HepG2 (cell line): ENCODE measurements around the gene ATP4A. TPM values are rescaled to one million over a fixed set of nuclear protein-coding genes. Genes with fewer than 3 reads are reported as not detected.

Source experiments
- DRAP1 ChIP-seq: IDR thresholded peaks from 2 replicates; pipeline ENCODE4 v1.6.1; 2016; ENCODE audit warnings: missing genetic modification reagents, missing compliant biosample characterization
- FOXA1 ChIP-seq, 2 experiments: fragments of 450-650 bp in 1 of 2; sonication (generic) in 1 of 2; formaldehyde crosslinking in 1 of 2; IDR thresholded peaks; 2 replicates each; pipeline versions ENCODE4 v1.4.0 to v1.6.1; 2016 to 2020; ENCODE audit warnings: missing genetic modification reagents in 1 of 2
- GMEB2 ChIP-seq: IDR thresholded peaks from 2 replicates; pipeline ENCODE4 v1.6.1; 2016; ENCODE audit warnings: missing biosample characterization, missing genetic modification reagents, low read depth
- HMGXB3 ChIP-seq: sonication (generic); formaldehyde crosslinking; IDR thresholded peaks from 2 replicates; pipeline ENCODE4 v1.4.0; 2020; ENCODE audit warnings: missing genetic modification reagents, borderline replicate concordance
- HNRNPLL ChIP-seq: fragments of 200-400 bp; formaldehyde crosslinking; IDR thresholded peaks from 2 replicates; pipeline ENCODE4 v1.6.1; 2017; ENCODE audit warnings: mild to moderate bottlenecking, low read depth, low read length; ENCODE audit not compliant: poor library complexity, severe bottlenecking
- NFIB ChIP-seq: sonication (generic); formaldehyde crosslinking; IDR thresholded peaks from 2 replicates; pipeline ENCODE4 v1.9.0; 2021; ENCODE audit warnings: missing genetic modification reagents, mild to moderate bottlenecking, borderline replicate concordance
- NRL ChIP-seq: sonication (generic); formaldehyde crosslinking; IDR thresholded peaks from 2 replicates; pipeline ENCODE4 v1.5.0; 2020; ENCODE audit warnings: missing genetic modification reagents, mild to moderate bottlenecking, moderate library complexity, borderline replicate concordance
- RBFOX2 ChIP-seq: fragments of 200-400 bp; formaldehyde crosslinking; IDR thresholded peaks from 2 replicates; pipeline ENCODE4 v1.6.1; 2017; ENCODE audit warnings: low read depth, mild to moderate bottlenecking, low read length
- SMARCC2 ChIP-seq: fragments of 450-650 bp; IDR thresholded peaks from 2 replicates; pipeline ENCODE4 v1.6.1; 2017; ENCODE audit warnings: antibody characterized with exemption, mild to moderate bottlenecking
- TBL1XR1 ChIP-seq: fragments of 150-350 bp; IDR thresholded peaks from 2 replicates; pipeline ENCODE4 v1.6.1; 2014; ENCODE audit warnings: borderline replicate concordance, low read length; ENCODE audit not compliant: partially characterized antibody
- TIGD3 ChIP-seq: sonication (generic); formaldehyde crosslinking; IDR thresholded peaks from 2 replicates; pipeline ENCODE4 v1.5.1; 2020; ENCODE audit warnings: mild to moderate bottlenecking, missing genetic modification reagents, borderline replicate concordance
- XRCC5 ChIP-seq: fragments of 200-400 bp; formaldehyde crosslinking; optimal IDR thresholded peaks from 2 replicates; pipeline ENCODE3; 2017; ENCODE audit warnings: mild to moderate bottlenecking, low read length
- ZBTB1 ChIP-seq: sonication (generic); formaldehyde crosslinking; IDR thresholded peaks from 2 replicates; pipeline ENCODE4 v1.4.0; 2020; ENCODE audit warnings: missing genetic modification reagents, borderline replicate concordance
- ZBTB42 ChIP-seq: sonication (generic); formaldehyde crosslinking; IDR thresholded peaks from 2 replicates; pipeline ENCODE4 v1.5.0; 2020; ENCODE audit warnings: mild to moderate bottlenecking, missing genetic modification reagents
- ZNF564 ChIP-seq: sonication (generic); formaldehyde crosslinking; IDR thresholded peaks from 2 replicates; pipeline ENCODE4 v1.8.1; 2023; ENCODE audit warnings: mild to moderate bottlenecking, missing genetic modification reagents
- ZNF691 ChIP-seq: sonication (generic); formaldehyde crosslinking; IDR thresholded peaks from 2 replicates; pipeline ENCODE4 v1.4.0; 2020; ENCODE audit warnings: missing genetic modification reagents, low read depth, mild to moderate bottlenecking, borderline replicate concordance
- ZSCAN21 ChIP-seq: sonication (generic); formaldehyde crosslinking; IDR thresholded peaks from 2 replicates; pipeline ENCODE4 v1.8.0; 2022; ENCODE audit warnings: mild to moderate bottlenecking, missing genetic modification reagents, moderate library complexity, borderline replicate concordance
- ZZZ3 ChIP-seq: sonication (generic); formaldehyde crosslinking; IDR thresholded peaks from 2 replicates; pipeline ENCODE4 v1.4.0; 2020; ENCODE audit warnings: missing genetic modification reagents, mild to moderate bottlenecking, borderline replicate concordance
- polyA plus RNA-seq, 8 experiments: library from polyadenylated mRNA; depleted of rRNA in 3 of 8; stranded (reverse) in 7 of 8; unstranded in 1 of 8; fragments of >200 nt; fragmentation: Illumina TruSeq in 4 of 8; extraction: Trizol in 4 of 8; gene quantifications; 2 replicates each; pipeline versions ENCODE4 v1.2.1 to v1.2.3, GENCODE V29; 2011 to 2016; ENCODE audit warnings: low read depth in 4 of 8, missing spikeins in 1 of 8, mixed read lengths in 1 of 8; ENCODE audit not compliant: insufficient read depth in 1 of 8
- total RNA-seq, 5 experiments: library from RNA; depleted of rRNA; stranded (reverse); fragments of >200 nt; fragmentation: Illumina TruSeq; extraction: Trizol; gene quantifications; 2 replicates each; pipeline ENCODE4 v1.2.3, GENCODE V29; 2016; ENCODE audit warnings: low read depth in 1 of 5

ATP4A gene
- total and polyA plus RNA-seq, 2 of the 13 experiments (the other 11 are each of a cell fraction or from before 2014, with no cell fraction given), result 0.08 to 0.11 TPM

- TF ChIP-seq SMARCC2 (peak; percentile 100; the same call in 1 of the 2 replicates), ZNF691 (0 out of 2 replicates have a peak, but pooled peaks have one; percentile 47), ZSCAN21 (CRISPR knock-in tag) (peak; percentile 73; the same call in 1 of the 2 replicates), NRL (peak; percentile 84), ZNF564 (CRISPR knock-in tag) (no peak; the same call in 1 of the 2 replicates), TBL1XR1 (peak; percentile 61), ZBTB42 (CRISPR knock-in tag) (no peak), TIGD3 (CRISPR knock-in tag) (no peak), ZZZ3 (CRISPR knock-in tag) (no peak; the same call in 1 of the 2 replicates), HNRNPLL (peak; percentile 80), RBFOX2 (peak; percentile 84), ZBTB1 (no peak), NFIB (no peak), GMEB2 (CRISPR knock-in tag) (0 out of 2 replicates have a peak, but pooled peaks have one; percentile 26), XRCC5 (peak; percentile 59), DRAP1 (CRISPR knock-in tag) (peak; percentile 66), HMGXB3 (CRISPR knock-in tag) (peak; percentile 25; the same call in 1 of the 2 replicates), FOXA1 (IDR thresholded peaks at IDR 0.05) (no peak), FOXA1 (CRISPR knock-in tag; IDR thresholded peaks at IDR 0.05) (peak; percentile 39; the same call in 1 of the 2 replicates)
Observed at GRCh38 chr19:35612559-35613321, 49.3 kb upstream of the ATP4A start, which contains the start of gene HAUS5 (continued).
